ENCODE measurements around the gene TBC1D4. TPM values are rescaled to one million over a fixed set of nuclear protein-coding genes. Genes with fewer than 3 reads are reported as not detected.

The TBC1D4 gene
- total RNA-seq, 1 experiment from 2014 or later, result 177 TPM

- Mint-ChIP-seq H3K9me3 (ENCODE audit: unreplicated experiment) (no peaks in the 10 kb centered on the region), H3K4me3 (ENCODE audit: unreplicated experiment) (no peak overlapping the region), H3K27ac (ENCODE audit: unreplicated experiment) (no peak overlapping the region), H3K36me3 (ENCODE audit: insufficient read depth, unreplicated experiment) (peaks cover 46% of the 10 kb centered on the region), H3K27me3 (ENCODE audit: insufficient read depth, unreplicated experiment) (no peaks in the 10 kb centered on the region), H3K4me1 (ENCODE audit: low read depth, unreplicated experiment) (peaks cover 28% of the 10 kb centered on the region)
- H3K4me3 ChIP-seq (ENCODE audit: low read depth, low read length), result no peak overlapping the region
- ChIA-PET CTCF (no interaction called here), POLR2A (no interaction called here)
- no peaks in the 10 kb centered on the region for H3K9me3 ChIP-seq
- peaks cover 14% of the 10 kb centered on the region for H3K4me1 ChIP-seq
- BruUV-seq (replicated peaks), result no TSS peak
- intact Hi-C loops (cut with micrococcal nuclease; ENCODE audit: unreplicated experiment), result no loop called here
- DNase-seq, result no peak
- TF ChIP-seq CTCF (IDR thresholded peaks at IDR 0.05; ENCODE audit: insufficient read depth in 1 of 2, low read depth in 1 of 2, low read length in 1 of 2, severe bottlenecking in 1 of 2, unreplicated experiment in 1 of 2), result no peak
- no peaks in the 10 kb centered on the region for H3K27me3 ChIP-seq (replicated peaks; ENCODE audit: control insufficient read depth, insufficient read depth, low read length)
- H3K36me3 ChIP-seq (ENCODE audit: control insufficient read depth, insufficient read depth, low read length), result no peaks in the 10 kb centered on the region
Observed at GRCh38 chr13:75426421-75426820, 55.5 kb downstream of the TBC1D4 start.

- H3K27me3 Mint-ChIP-seq (ENCODE audit: insufficient read depth, unreplicated experiment), result no peaks in the 10 kb centered on the region
- DNase-seq, result no peak
- intact Hi-C loops (cut with micrococcal nuclease; ENCODE audit: unreplicated experiment), result no loop called here
- TF ChIP-seq CTCF (IDR thresholded peaks at IDR 0.05; ENCODE audit: insufficient read depth in 1 of 2, low read depth in 1 of 2, low read length in 1 of 2, severe bottlenecking in 1 of 2, unreplicated experiment in 1 of 2), result no peak
- Histone ChIP-seq H3K4me1 (peaks cover 14% of the 10 kb centered on the region), H3K27me3 (replicated peaks; ENCODE audit: control insufficient read depth, insufficient read depth, low read length) (no peaks in the 10 kb centered on the region), H3K36me3 (ENCODE audit: control insufficient read depth, insufficient read depth, low read length) (no peaks in the 10 kb centered on the region), H3K4me3 (ENCODE audit: low read depth, low read length) (no peak overlapping the region), H3K9me3 (no peaks in the 10 kb centered on the region)
- no peak overlapping the region for H3K27ac Mint-ChIP-seq (ENCODE audit: unreplicated experiment)
- ChIA-PET POLR2A (no interaction called here), CTCF (no interaction called here)
- no peaks in the 10 kb centered on the region for H3K9me3 Mint-ChIP-seq (ENCODE audit: unreplicated experiment)
- peaks cover 45% of the 10 kb centered on the region for H3K36me3 Mint-ChIP-seq (ENCODE audit: insufficient read depth, unreplicated experiment)
- no peak overlapping the region for H3K4me3 Mint-ChIP-seq (ENCODE audit: unreplicated experiment)
- no TSS peak for BruUV-seq (replicated peaks)
- peaks cover 18% of the 10 kb centered on the region for H3K4me1 Mint-ChIP-seq (ENCODE audit: low read depth, unreplicated experiment)
Observed at GRCh38 chr13:75425216-75426009, 56.6 kb downstream of the TBC1D4 start.

GRCh38 chr13:75423946-75424345 lies 58.0 kb downstream of the TBC1D4 start:
- CTCF ChIA-PET, result no interaction called here
- H3K4me3 Mint-ChIP-seq (ENCODE audit: unreplicated experiment), result no peak overlapping the region
- H3K27me3 Mint-ChIP-seq (ENCODE audit: insufficient read depth, unreplicated experiment), result no peaks in the 10 kb centered on the region
- POLR2A ChIA-PET, result no interaction called here
- H3K36me3 Mint-ChIP-seq (ENCODE audit: insufficient read depth, unreplicated experiment), result peaks cover 39% of the 10 kb centered on the region
- no peak for DNase-seq
- peaks cover 20% of the 10 kb centered on the region for H3K4me1 ChIP-seq
- H3K9me3 Mint-ChIP-seq (ENCODE audit: unreplicated experiment), result no peaks in the 10 kb centered on the region
- no peaks in the 10 kb centered on the region for H3K9me3 ChIP-seq
- H3K27me3 ChIP-seq (replicated peaks; ENCODE audit: control insufficient read depth, insufficient read depth, low read length), result no peaks in the 10 kb centered on the region
- no peak overlapping the region for H3K27ac Mint-ChIP-seq (ENCODE audit: unreplicated experiment)
- intact Hi-C loops (cut with micrococcal nuclease; ENCODE audit: unreplicated experiment), result no loop called here
- peaks cover 23% of the 10 kb centered on the region for H3K4me1 Mint-ChIP-seq (ENCODE audit: low read depth, unreplicated experiment)
- no peak for TF ChIP-seq CTCF (IDR thresholded peaks at IDR 0.05; ENCODE audit: insufficient read depth in 1 of 2, low read depth in 1 of 2, low read length in 1 of 2, severe bottlenecking in 1 of 2, unreplicated experiment in 1 of 2)
- no TSS peak for BruUV-seq (replicated peaks)
- H3K4me3 ChIP-seq (ENCODE audit: low read depth, low read length), result no peak overlapping the region
- H3K36me3 ChIP-seq (ENCODE audit: control insufficient read depth, insufficient read depth, low read length), result no peaks in the 10 kb centered on the region
